HepG2 (cell line): ENCODE measurements around the gene C1QTNF6. TPM values are rescaled to one million over a fixed set of nuclear protein-coding genes. Genes with fewer than 3 reads are reported as not detected.

ENCODE experiments used
- AGO2 ChIP-seq: fragments of 200-400 bp; formaldehyde crosslinking; optimal IDR thresholded peaks from 2 replicates; pipeline ENCODE3; 2017; ENCODE audit warnings: mild to moderate bottlenecking, low read depth, low read length, moderate library complexity
- BCL6 ChIP-seq: IDR thresholded peaks from 2 replicates; pipeline ENCODE4 v1.6.1; 2016; ENCODE audit warnings: missing genetic modification reagents, missing compliant biosample characterization
- CENPX ChIP-seq: sonication (generic); formaldehyde crosslinking; IDR thresholded peaks from 2 replicates; pipeline ENCODE4 v1.9.0; 2021; ENCODE audit warnings: mild to moderate bottlenecking, missing genetic modification reagents, moderate library complexity
- FOXK1 ChIP-seq: sonication (generic); formaldehyde crosslinking; IDR thresholded peaks from 2 replicates; pipeline ENCODE4 v1.4.0; 2020; ENCODE audit warnings: low read depth, missing genetic modification reagents, borderline replicate concordance
- MZF1 ChIP-seq: sonication (generic); formaldehyde crosslinking; IDR thresholded peaks from 2 replicates; pipeline ENCODE4 v1.8.1; 2023; ENCODE audit warnings: mild to moderate bottlenecking, missing genetic modification reagents, borderline replicate concordance
- NR2F1 ChIP-seq, 2 experiments: fragments of 450-650 bp in 1 of 2; formaldehyde crosslinking in 1 of 2; IDR thresholded peaks; 2 replicates each; pipeline versions ENCODE4 v1.5.0 to v1.6.1; 2016 to 2020; ENCODE audit warnings: mild to moderate bottlenecking in 1 of 2, missing compliant biosample characterization in 1 of 2, missing genetic modification reagents in 1 of 2, moderate library complexity in 1 of 2
- NR2F6 ChIP-seq, 2 experiments: IDR thresholded peaks; 2 replicates each; pipeline ENCODE4 v1.6.1; 2016; ENCODE audit warnings: antibody characterized with exemption in 1 of 2, mild to moderate bottlenecking in 1 of 2
- POLR2AphosphoS2 ChIP-seq: IDR thresholded peaks from 2 replicates; pipeline ENCODE4 v1.6.1; 2011; ENCODE audit warnings: low read depth, low read length, improper control_type of control experiment
- SALL1 ChIP-seq: sonication (generic); formaldehyde crosslinking; IDR thresholded peaks from 2 replicates; pipeline ENCODE4 v1.8.0; 2022; ENCODE audit warnings: mild to moderate bottlenecking, missing genetic modification reagents
- SIN3A ChIP-seq: IDR thresholded peaks from 2 replicates; pipeline ENCODE4 v1.6.1; 2011; ENCODE audit warnings: low read depth, mild to moderate bottlenecking, control low read depth, low read length, borderline replicate concordance
- ZFP62 ChIP-seq: sonication (generic); formaldehyde crosslinking; IDR thresholded peaks from 2 replicates; pipeline ENCODE4 v1.4.0; 2020; ENCODE audit warnings: missing genetic modification reagents
- ZFX ChIP-seq: sonication (generic); formaldehyde crosslinking; IDR thresholded peaks from 2 replicates; pipeline ENCODE4 v1.4.0; 2020; ENCODE audit warnings: mild to moderate bottlenecking, low read depth, missing genetic modification reagents, moderate library complexity
- ZNF724P ChIP-seq: sonication (generic); formaldehyde crosslinking; IDR thresholded peaks from 2 replicates; pipeline ENCODE4 v1.8.0; 2022; ENCODE audit warnings: missing genetic modification reagents, borderline replicate concordance
- ZNF775 ChIP-seq: sonication (generic); formaldehyde crosslinking; IDR thresholded peaks from 2 replicates; pipeline ENCODE4 v1.4.0; 2020; ENCODE audit warnings: missing genetic modification reagents, mild to moderate bottlenecking, moderate library complexity, borderline replicate concordance
- polyA plus RNA-seq, 8 experiments: library from polyadenylated mRNA; depleted of rRNA in 3 of 8; stranded (reverse) in 7 of 8; unstranded in 1 of 8; fragments of >200 nt; fragmentation: Illumina TruSeq in 4 of 8; extraction: Trizol in 4 of 8; gene quantifications; 2 replicates each; pipeline versions ENCODE4 v1.2.1 to v1.2.3, GENCODE V29; 2011 to 2016; ENCODE audit warnings: low read depth in 4 of 8, missing spikeins in 1 of 8, mixed read lengths in 1 of 8; ENCODE audit not compliant: insufficient read depth in 1 of 8
- total RNA-seq, 5 experiments: library from RNA; depleted of rRNA; stranded (reverse); fragments of >200 nt; fragmentation: Illumina TruSeq; extraction: Trizol; gene quantifications; 2 replicates each; pipeline ENCODE4 v1.2.3, GENCODE V29; 2016; ENCODE audit warnings: low read depth in 1 of 5
- TF ChIP-seq, protein P1 (sequence below): sonication (generic); formaldehyde crosslinking; conservative IDR thresholded peaks from 2 replicates; pipeline ENCODE4 v1.5.0; 2020; ENCODE audit warnings: missing genetic modification reagents
- TF ChIP-seq, protein P2 (sequence below): sonication (generic); formaldehyde crosslinking; IDR thresholded peaks from 2 replicates; pipeline ENCODE4 v1.4.0; 2020; ENCODE audit warnings: mild to moderate bottlenecking, missing genetic modification reagents
- TF ChIP-seq, protein P3 (sequence below): sonication (generic); formaldehyde crosslinking; IDR thresholded peaks from 2 replicates; pipeline ENCODE4 v1.4.0; 2020; ENCODE audit warnings: mild to moderate bottlenecking, low read depth, missing genetic modification reagents
- TF ChIP-seq, protein P4 (sequence below): sonication (generic); formaldehyde crosslinking; IDR thresholded peaks from 2 replicates; pipeline ENCODE4 v1.4.0; 2020; ENCODE audit warnings: mild to moderate bottlenecking, missing genetic modification reagents

Gene C1QTNF6
- total and polyA plus RNA-seq, 2 of the 13 experiments (the other 11 are each of a cell fraction or from before 2014, with no cell fraction given) = 2.7 to 6.9 TPM

DNA sequence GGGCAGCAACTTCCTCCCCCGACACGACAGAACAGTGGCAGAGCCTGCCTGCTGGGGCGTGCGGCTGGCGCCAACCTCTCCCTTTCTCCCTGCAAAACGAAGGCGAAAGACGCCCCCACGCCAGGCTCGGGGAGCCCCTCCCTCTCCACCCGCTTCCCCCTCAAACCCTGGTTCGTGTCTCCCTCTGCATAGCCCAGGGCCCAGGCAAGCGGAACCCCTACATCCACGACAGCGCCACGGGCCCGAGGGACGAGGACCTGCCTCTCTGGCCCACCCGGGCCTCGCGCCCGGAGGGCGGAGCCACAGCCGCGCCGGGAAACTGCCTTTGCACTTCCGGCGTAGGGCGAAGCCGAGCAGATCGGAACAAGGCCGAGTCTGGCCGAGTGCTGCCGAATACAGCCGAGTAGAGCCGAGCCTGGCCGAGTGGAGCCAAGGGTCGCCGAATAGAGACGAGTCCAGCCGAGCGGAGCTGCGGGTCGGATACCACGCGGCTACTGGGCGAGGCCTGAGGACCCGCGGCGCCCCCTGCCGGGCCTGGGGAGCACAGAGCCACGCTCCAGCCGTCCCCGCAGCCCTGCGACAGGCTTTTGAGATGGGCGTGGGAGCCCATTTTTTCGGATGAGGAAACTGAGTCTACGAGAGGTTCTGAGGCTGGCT, 11.2 kb upstream of the C1QTNF6 start (continued):
- TF ChIP-seq AGO2 (peak; percentile 96), SIN3A (peak; percentile 47; the same call in 1 of the 2 replicates), FOXK1 (no peak), NR2F1 (CRISPR knock-in tag; IDR thresholded peaks at IDR 0.05) (no peak), ZNF724P (CRISPR knock-in tag) (peak; percentile 88; the same call in 1 of the 2 replicates), MZF1 (CRISPR knock-in tag) (no peak), BCL6 (CRISPR knock-in tag) (no peak), SALL1 (CRISPR knock-in tag) (peak; percentile 42; the same call in 1 of the 2 replicates), CENPX (CRISPR knock-in tag) (no peak), ZNF775 (0 out of 2 replicates have a peak, but pooled peaks have one; percentile 41), ZFP62 (CRISPR knock-in tag) (no peak), NR2F6 (IDR thresholded peaks at IDR 0.05) (no peak), NR2F6 (CRISPR knock-in tag; IDR thresholded peaks at IDR 0.05) (no peak), ZFX (CRISPR knock-in tag) (peak; percentile 87), POLR2AphosphoS2 (no peak)
- TF ChIP-seq, protein P1, sequence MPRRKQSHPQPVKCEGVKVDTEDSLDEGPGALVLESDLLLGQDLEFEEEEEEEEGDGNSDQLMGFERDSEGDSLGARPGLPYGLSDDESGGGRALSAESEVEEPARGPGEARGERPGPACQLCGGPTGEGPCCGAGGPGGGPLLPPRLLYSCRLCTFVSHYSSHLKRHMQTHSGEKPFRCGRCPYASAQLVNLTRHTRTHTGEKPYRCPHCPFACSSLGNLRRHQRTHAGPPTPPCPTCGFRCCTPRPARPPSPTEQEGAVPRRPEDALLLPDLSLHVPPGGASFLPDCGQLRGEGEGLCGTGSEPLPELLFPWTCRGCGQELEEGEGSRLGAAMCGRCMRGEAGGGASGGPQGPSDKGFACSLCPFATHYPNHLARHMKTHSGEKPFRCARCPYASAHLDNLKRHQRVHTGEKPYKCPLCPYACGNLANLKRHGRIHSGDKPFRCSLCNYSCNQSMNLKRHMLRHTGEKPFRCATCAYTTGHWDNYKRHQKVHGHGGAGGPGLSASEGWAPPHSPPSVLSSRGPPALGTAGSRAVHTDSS = no peak
- TF ChIP-seq, protein P2, sequence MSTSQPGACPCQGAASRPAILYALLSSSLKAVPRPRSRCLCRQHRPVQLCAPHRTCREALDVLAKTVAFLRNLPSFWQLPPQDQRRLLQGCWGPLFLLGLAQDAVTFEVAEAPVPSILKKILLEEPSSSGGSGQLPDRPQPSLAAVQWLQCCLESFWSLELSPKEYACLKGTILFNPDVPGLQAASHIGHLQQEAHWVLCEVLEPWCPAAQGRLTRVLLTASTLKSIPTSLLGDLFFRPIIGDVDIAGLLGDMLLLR = no peak; the same call in 1 of the 2 replicates
- TF ChIP-seq, protein P3, sequence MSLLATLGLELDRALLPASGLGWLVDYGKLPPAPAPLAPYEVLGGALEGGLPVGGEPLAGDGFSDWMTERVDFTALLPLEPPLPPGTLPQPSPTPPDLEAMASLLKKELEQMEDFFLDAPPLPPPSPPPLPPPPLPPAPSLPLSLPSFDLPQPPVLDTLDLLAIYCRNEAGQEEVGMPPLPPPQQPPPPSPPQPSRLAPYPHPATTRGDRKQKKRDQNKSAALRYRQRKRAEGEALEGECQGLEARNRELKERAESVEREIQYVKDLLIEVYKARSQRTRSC (CRISPR knock-in tag) = 0 out of 2 replicates have a peak, but pooled peaks have one; percentile 44
- TF ChIP-seq, protein P4, sequence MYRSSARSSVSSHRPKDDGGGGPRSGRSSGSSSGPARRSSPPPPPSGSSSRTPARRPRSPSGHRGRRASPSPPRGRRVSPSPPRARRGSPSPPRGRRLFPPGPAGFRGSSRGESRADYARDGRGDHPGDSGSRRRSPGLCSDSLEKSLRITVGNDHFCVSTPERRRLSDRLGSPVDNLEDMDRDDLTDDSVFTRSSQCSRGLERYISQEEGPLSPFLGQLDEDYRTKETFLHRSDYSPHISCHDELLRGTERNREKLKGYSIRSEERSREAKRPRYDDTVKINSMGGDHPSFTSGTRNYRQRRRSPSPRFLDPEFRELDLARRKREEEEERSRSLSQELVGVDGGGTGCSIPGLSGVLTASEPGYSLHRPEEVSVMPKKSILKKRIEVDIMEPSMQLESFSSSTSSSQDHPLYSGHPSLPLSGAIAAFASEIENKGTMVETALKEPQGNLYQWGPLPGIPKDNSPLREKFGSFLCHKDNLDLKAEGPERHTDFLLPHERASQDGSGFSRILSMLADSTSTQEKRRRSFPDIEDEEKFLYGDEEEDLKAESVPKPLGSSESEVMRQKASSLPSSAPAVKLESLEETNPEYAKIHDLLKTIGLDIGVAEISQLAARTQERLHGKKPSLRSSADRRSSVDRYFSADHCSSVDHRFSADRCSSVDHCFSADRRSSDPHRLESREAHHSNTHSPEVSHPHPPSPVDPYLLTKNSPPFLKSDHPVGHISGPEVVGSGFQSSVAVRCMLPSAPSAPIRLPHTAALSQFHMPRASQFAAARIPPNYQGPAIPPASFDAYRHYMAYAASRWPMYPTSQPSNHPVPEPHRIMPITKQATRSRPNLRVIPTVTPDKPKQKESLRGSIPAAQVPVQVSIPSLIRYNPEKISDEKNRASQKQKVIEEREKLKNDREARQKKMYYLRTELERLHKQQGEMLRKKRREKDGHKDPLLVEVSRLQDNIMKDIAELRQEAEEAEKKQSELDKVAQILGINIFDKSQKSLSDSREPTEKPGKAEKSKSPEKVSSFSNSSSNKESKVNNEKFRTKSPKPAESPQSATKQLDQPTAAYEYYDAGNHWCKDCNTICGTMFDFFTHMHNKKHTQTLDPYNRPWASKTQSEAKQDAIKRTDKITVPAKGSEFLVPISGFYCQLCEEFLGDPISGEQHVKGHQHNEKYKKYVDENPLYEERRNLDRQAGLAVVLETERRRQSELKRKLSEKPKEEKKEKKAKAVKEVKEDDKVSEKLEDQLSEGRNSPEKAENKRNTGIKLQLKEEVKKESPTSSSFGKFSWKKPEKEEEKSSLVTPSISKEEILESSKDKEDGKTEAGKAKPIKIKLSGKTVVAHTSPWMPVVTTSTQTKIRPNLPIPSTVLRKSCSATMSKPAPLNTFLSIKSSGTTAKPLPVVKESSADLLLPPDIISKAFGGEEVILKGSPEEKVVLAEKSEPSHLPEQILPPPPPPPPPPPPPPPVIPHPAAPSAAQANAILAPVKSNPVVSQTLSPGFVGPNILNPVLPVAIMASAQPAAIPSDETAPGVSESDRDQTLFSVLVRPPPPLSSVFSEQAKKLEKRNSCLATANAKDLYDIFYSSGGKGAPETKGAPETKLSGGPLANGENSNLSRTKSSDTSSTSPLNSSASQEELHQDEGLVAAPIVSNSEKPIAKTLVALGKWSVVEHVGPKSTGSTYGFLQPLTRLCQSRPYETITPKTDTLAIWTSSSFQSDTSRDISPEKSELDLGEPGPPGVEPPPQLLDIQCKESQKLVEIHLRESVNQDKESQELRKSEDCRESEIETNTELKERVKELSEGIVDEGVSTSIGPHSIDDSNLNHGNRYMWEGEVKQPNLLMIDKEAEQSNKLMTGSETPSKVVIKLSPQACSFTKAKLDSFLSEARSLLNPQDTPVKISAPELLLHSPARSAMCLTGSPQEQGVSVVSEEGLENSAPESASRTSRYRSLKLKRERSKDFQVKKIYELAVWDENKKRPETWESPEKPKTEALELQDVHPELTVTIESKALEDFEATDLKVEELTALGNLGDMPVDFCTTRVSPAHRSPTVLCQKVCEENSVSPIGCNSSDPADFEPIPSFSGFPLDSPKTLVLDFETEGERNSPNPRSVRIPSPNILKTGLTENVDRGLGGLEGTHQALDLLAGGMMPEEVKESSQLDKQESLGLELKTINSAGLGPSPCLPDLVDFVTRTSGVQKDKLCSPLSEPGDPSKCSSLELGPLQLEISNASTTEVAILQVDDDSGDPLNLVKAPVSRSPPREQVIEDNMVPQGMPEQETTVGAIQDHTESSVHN (CRISPR knock-in tag) = peak; percentile 81
